Measurements from ENCODE around the gene HDAC4. TPM values are rescaled to one million over a fixed set of nuclear protein-coding genes. Genes with fewer than 3 reads are reported as not detected.

The HDAC4 gene
- total RNA-seq, 5 donors from 2014 or later (not counting 1 experiment from before 2014, with no cell fraction given): 44.8 to 80.2 (median 60.9) TPM

DNA sequence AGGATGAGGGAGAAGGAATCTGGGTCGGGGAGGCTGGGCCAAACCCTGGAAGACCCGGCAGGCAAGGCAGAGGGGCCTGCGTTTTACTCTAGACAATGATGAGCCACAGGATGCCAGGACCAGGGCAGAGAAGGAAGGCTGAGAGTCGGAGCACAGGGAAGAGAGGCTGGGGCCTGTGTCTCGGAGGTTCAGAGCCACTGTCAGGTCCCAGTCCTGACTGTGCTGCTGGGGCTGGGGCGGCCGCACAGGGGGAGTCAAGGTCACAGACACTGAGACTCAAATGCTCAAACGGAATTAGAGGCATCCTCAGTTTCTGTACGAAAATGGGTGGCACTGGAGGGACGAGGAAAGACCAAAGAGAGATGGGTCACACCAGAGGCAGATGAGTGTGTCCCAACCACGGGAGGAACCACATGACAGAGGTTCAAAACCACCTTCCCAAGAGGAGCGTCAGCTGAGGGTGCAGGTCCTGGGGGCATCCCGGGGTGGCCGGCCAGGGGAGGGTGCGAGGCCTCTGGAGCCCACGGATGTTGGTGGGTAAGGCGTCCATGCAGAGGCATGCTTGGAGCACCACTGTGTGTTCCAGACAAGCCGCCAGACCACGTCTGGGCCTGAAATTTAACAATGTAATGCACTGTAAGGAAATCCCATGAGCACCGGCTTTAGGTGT, 14.7 kb downstream of the HDAC4 start:
- H3K9me3 ChIP-seq: no peaks in the 10 kb centered on the region
- ATAC-seq (replicated peaks in 1 of 4): no peak

DNA sequence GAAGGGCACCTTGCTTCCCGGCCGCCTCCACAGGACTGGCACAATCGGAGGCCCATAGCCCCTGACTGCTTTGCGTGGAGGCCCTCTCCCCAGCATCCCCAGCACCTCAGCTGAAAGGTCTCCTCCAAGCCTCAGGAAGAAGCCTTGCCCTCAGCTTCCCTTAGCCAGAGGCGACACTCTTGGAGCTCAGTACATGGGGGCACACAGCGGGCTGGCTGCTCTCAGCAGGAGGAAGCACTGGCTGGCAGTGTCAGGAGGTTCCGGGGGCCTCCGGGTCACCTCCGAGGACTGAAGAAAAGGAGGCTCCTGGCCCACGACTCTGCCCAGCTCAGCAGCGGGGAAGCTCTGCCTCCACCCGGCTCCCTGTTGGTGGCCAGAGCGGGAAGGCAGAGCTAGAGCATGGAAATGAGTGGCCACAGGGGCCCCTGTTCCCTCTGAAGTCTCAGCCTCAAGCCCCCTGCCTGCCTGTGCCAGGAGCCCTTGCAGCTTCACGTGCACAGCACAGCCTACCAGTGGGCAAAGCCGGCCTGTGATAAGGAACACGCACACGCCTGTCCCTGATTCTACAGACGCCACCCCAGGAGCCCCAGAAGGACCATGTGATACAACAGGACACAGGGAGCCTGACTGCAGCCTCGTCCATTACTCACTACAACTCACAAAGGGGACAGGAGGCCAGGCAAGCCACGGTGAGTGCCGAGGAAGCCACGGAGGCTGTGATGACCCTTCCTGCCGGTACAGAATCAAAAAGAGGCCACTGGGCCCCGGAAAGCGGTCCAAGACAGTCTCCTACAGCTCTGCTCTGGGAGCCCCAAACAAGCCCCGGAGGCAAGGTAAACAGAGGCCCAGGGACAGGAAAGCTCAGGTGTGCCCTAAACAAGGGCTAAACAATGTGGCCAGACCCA, 15.5 kb downstream of the HDAC4 start:
- H3K36me3 Mint-ChIP-seq: peaks cover 14% of the 10 kb centered on the region
- H3K9me3 Mint-ChIP-seq: peaks cover 0 to 1% (median 0%) of the 10 kb centered on the region in 3 donors
- Histone ChIP-seq H3K27me3 (replicated peaks in 1 of 2; ENCODE audit: control insufficient read depth in 2 of 2, extremely low read depth in 1 of 2, insufficient read depth in 2 of 2, low read length in 1 of 2) (no peaks in the 10 kb centered on the region), H3K4me3 (ENCODE audit: control insufficient read depth in 1 of 2, extremely low read depth in 1 of 2, low read length in 1 of 2) (no peak overlapping the region), H3K9me3 (no peaks in the 10 kb centered on the region), H3K4me1 (ENCODE audit: control insufficient read depth in 1 of 2, extremely low read depth in 1 of 2, insufficient read depth in 2 of 2, low read length in 2 of 2) (peaks cover 18 to 21% of the 10 kb centered on the region in 2 experiments), H3K36me3 (ENCODE audit: control insufficient read depth in 2 of 2, extremely low read depth in 1 of 2, insufficient read depth in 1 of 2, low read length in 1 of 2) (peaks cover 5 to 8% of the 10 kb centered on the region in 2 donors), H3K27ac (ENCODE audit: low read length) (no peak overlapping the region)
- ATAC-seq (replicated peaks in 1 of 4): no peak
- 98% methylated on average over 26 of the region's 26 CpGs for WGBS (ENCODE audit: insufficient coverage)
- CTCF ChIA-PET: no interaction called here
- DNase-seq: no peak
- POLR2A ChIA-PET: no interaction called here
- H3K27me3 Mint-ChIP-seq: no peaks in the 10 kb centered on the region
- H3K4me3 Mint-ChIP-seq: no peak overlapping the region
- peaks cover 27 to 29% (median 28%) of the 10 kb centered on the region in 3 donors for H3K4me1 Mint-ChIP-seq
- no peak overlapping the region for H3K27ac Mint-ChIP-seq

More for the DNA sequence above, 14.7 kb downstream of the HDAC4 start:
- POLR2A ChIA-PET: no interaction called here
- Histone ChIP-seq H3K36me3 (ENCODE audit: control insufficient read depth in 2 of 2, extremely low read depth in 1 of 2, insufficient read depth in 1 of 2, low read length in 1 of 2) (peaks cover 5 to 8% of the 10 kb centered on the region in 2 donors), H3K27me3 (replicated peaks in 1 of 2; ENCODE audit: control insufficient read depth in 2 of 2, extremely low read depth in 1 of 2, insufficient read depth in 2 of 2, low read length in 1 of 2) (no peaks in the 10 kb centered on the region), H3K27ac (ENCODE audit: low read length) (no peak overlapping the region), H3K4me1 (ENCODE audit: control insufficient read depth in 1 of 2, extremely low read depth in 1 of 2, insufficient read depth in 2 of 2, low read length in 2 of 2) (peaks cover 13 to 15% of the 10 kb centered on the region in 2 experiments), H3K4me3 (ENCODE audit: control insufficient read depth in 1 of 2, extremely low read depth in 1 of 2, low read length in 1 of 2) (no peak overlapping the region)
- CTCF ChIA-PET: no interaction called here
- H3K27me3 Mint-ChIP-seq: no peaks in the 10 kb centered on the region
- no peak overlapping the region for H3K4me3 Mint-ChIP-seq
- peaks cover 20 to 22% (median 20%) of the 10 kb centered on the region in 3 donors for H3K4me1 Mint-ChIP-seq
- peaks cover 14% of the 10 kb centered on the region for H3K36me3 Mint-ChIP-seq
- H3K9me3 Mint-ChIP-seq: peaks cover 0 to 1% (median 0%) of the 10 kb centered on the region in 3 donors
- H3K27ac Mint-ChIP-seq: no peak overlapping the region
- no peak for DNase-seq
- 94% methylated on average over 18 of the region's 20 CpGs for WGBS (ENCODE audit: insufficient coverage)

DNA sequence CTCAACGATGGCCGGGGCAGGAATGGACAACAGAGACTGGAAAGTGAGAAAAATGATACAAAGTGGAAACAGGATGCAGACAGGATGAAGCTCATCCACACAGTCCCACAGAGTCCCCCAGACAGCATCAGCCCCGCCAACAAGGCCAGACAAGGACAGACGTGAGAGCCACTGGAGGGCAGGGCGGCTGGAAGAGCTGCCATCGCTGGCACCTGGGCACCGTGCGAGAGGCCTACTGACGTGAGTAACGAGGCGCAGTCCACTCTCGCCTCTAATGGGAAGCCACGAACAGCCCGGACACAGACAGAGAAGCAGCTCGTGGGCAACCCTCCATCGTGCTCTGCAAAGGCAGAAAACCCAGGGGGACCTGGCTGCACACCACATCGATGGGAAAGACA, 17.1 kb downstream of the HDAC4 start:
- peaks cover 29 to 38% (median 31%) of the 10 kb centered on the region in 3 donors for H3K4me1 Mint-ChIP-seq
- H3K27me3 ChIP-seq (replicated peaks in 1 of 2; ENCODE audit: control insufficient read depth in 2 of 2, extremely low read depth in 1 of 2, insufficient read depth in 2 of 2, low read length in 1 of 2): no peaks in the 10 kb centered on the region
- ATAC-seq (replicated peaks in 1 of 4): no peak
- no peaks in the 10 kb centered on the region for H3K9me3 ChIP-seq
- ChIA-PET POLR2A (no interaction called here), CTCF (no interaction called here)
- H3K36me3 ChIP-seq (ENCODE audit: control insufficient read depth in 2 of 2, extremely low read depth in 1 of 2, insufficient read depth in 1 of 2, low read length in 1 of 2): peaks cover 0 to 8% of the 10 kb centered on the region in 2 donors
- H3K9me3 Mint-ChIP-seq: no peaks in the 10 kb centered on the region
- no peaks in the 10 kb centered on the region for H3K27me3 Mint-ChIP-seq
- peaks cover 4% of the 10 kb centered on the region for H3K36me3 Mint-ChIP-seq
- H3K27ac ChIP-seq (ENCODE audit: low read length): no peak overlapping the region
- no peak overlapping the region for H3K4me3 Mint-ChIP-seq
- no peak overlapping the region for H3K4me3 ChIP-seq (ENCODE audit: control insufficient read depth in 1 of 2, extremely low read depth in 1 of 2, low read length in 1 of 2)
- H3K4me1 ChIP-seq (ENCODE audit: control insufficient read depth in 1 of 2, extremely low read depth in 1 of 2, insufficient read depth in 2 of 2, low read length in 2 of 2): peaks cover 21% of the 10 kb centered on the region in 2 experiments
- 97% methylated on average over 15 of the region's 17 CpGs for WGBS (ENCODE audit: insufficient coverage)
- H3K27ac Mint-ChIP-seq: no peak overlapping the region
- DNase-seq: no peak

DNA sequence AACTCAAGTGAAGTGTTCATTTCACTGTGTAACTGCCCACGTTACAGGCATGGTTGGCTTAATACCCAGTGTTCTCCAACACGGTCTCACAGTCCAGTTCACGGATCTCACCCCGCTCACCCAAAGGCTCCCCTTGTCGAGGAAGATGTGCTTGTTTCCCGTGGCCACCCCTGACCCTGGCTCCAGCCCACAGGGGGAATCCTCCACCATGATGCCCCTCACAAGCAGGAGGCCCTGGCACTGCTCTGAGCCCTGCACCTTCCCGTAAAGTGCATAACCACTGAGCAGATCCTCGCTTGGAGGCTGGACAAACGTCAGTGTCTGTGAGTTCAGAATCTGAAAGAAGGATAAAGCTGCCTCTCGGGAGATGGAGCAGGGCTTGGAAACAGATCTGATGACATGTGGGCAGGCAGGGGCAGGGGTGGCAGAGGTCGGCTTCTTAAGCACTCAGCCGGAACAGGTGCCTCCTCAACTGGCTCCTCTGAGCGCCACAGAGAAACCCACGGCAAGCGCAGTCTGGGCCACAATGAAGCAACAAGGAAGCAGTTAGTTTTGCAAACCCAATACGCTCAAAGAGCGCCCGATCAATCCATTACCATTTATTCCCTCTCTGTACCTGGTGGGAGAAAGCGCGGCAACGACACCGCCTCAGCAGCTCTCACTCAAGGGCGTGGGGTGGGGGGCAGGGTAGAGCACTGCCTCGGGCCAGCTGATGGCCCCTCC, 17.6 kb downstream of the HDAC4 start:
- H3K36me3 Mint-ChIP-seq: peaks cover 4% of the 10 kb centered on the region
- 98% methylated on average over 10 of the region's 24 CpGs for WGBS (ENCODE audit: insufficient coverage)
- DNase-seq: no peak
- H3K27ac Mint-ChIP-seq: peak overlapping the region in 1 of 2 donors; percentile 39
- no peaks in the 10 kb centered on the region for H3K27me3 Mint-ChIP-seq
- no peaks in the 10 kb centered on the region for H3K9me3 ChIP-seq
- H3K4me3 ChIP-seq (ENCODE audit: control insufficient read depth in 1 of 2, extremely low read depth in 1 of 2, low read length in 1 of 2): no peak overlapping the region
- H3K4me3 Mint-ChIP-seq: peak overlapping the region in 1 of 3 donors; percentile 78
- POLR2A ChIA-PET: no interaction called here
- CTCF ChIA-PET: no interaction called here
- ATAC-seq (replicated peaks in 1 of 4): no peak
- H3K4me1 Mint-ChIP-seq: peaks cover 29 to 38% (median 31%) of the 10 kb centered on the region in 3 donors
- no peaks in the 10 kb centered on the region for H3K27me3 ChIP-seq (replicated peaks in 1 of 2; ENCODE audit: control insufficient read depth in 2 of 2, extremely low read depth in 1 of 2, insufficient read depth in 2 of 2, low read length in 1 of 2)
- peaks cover 21% of the 10 kb centered on the region in 2 experiments for H3K4me1 ChIP-seq (ENCODE audit: control insufficient read depth in 1 of 2, extremely low read depth in 1 of 2, insufficient read depth in 2 of 2, low read length in 2 of 2)
- no peaks in the 10 kb centered on the region for H3K9me3 Mint-ChIP-seq
- H3K36me3 ChIP-seq (ENCODE audit: control insufficient read depth in 2 of 2, extremely low read depth in 1 of 2, insufficient read depth in 1 of 2, low read length in 1 of 2): peaks cover 2 to 8% of the 10 kb centered on the region in 2 donors
- no peak overlapping the region for H3K27ac ChIP-seq (ENCODE audit: low read length)

DNA sequence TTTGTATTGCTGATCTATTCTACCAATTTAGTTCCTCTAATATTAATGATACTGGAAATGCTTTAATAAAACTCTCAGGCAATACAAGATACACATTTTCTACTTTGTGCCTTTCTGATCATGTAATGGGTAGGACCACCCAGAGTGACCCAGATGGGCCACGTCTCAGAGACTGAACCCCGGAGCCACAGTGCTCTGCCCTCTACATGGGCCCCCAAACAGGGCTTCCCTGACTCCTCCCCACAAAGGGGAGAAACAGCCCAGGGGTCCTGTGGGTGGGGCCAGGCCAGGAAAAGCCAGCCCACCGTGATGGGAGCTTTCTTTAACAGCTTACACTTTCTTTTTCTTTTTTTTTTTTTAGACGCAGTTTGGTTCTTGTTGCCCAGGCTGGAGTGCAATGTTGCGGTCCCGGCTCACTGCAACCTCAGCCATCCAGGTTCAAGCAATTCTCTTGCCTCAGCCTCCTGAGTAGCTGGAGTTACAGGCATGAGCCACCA, 18.4 kb downstream of the HDAC4 start:
- Histone ChIP-seq H3K4me3 (ENCODE audit: control insufficient read depth in 1 of 2, extremely low read depth in 1 of 2, low read length in 1 of 2) (no peak overlapping the region), H3K9me3 (no peaks in the 10 kb centered on the region), H3K36me3 (ENCODE audit: control insufficient read depth in 2 of 2, extremely low read depth in 1 of 2, insufficient read depth in 1 of 2, low read length in 1 of 2) (peaks cover 4 to 8% of the 10 kb centered on the region in 2 donors), H3K27ac (ENCODE audit: low read length) (no peak overlapping the region), H3K27me3 (replicated peaks in 1 of 2; ENCODE audit: control insufficient read depth in 2 of 2, extremely low read depth in 1 of 2, insufficient read depth in 2 of 2, low read length in 1 of 2) (no peaks in the 10 kb centered on the region), H3K4me1 (ENCODE audit: control insufficient read depth in 1 of 2, extremely low read depth in 1 of 2, insufficient read depth in 2 of 2, low read length in 2 of 2) (peaks cover 21% of the 10 kb centered on the region in 2 experiments)
- Mint-ChIP-seq H3K4me1 (peaks cover 29 to 38% (median 31%) of the 10 kb centered on the region in 3 donors), H3K9me3 (no peaks in the 10 kb centered on the region), H3K27me3 (no peaks in the 10 kb centered on the region), H3K4me3 (peak overlapping the region in 1 of 3 donors; percentile 78), H3K36me3 (peaks cover 4% of the 10 kb centered on the region), H3K27ac (no peak overlapping the region)
- 90% methylated on average over 3 of the region's 6 CpGs for WGBS (ENCODE audit: insufficient coverage)
- no peak for ATAC-seq (replicated peaks in 1 of 4)
- no peak for DNase-seq
- POLR2A ChIA-PET: interaction anchor here in 1 of 2 donors (2.7 kb wide), 1 partner anchor 19 kb away, joined by 19 read pairs; the partner anchor contains the start of gene HDAC4
- CTCF ChIA-PET: interaction anchor here (0.6 to 0.7 kb wide), 3 partner anchors 12 to 239 kb away, joined by 3 read pairs; no protein-coding TSS in a partner anchor

Data from T-cell (primary cell).